GM23338 (cell line): Measurements from ENCODE around the gene CDH20. TPM values are rescaled to one million over a fixed set of nuclear protein-coding genes. Genes with fewer than 3 reads are reported as not detected.

Experiments used
- ATAC-seq: fragments of 200-7000 bp; cut with Tn5 transposase; 3 replicates; pipeline ENCODE4 v1.9.1; 2020
- DNase-seq: peaks from one replicate; pipeline ENCODE4 v3.0.0-alpha.2; 2015; ENCODE audit warnings: low spot score
- H2AFZ ChIP-seq: fragments of 200-600 bp; sonication (generic); 2 replicates; pipeline ENCODE4 v1.8.0; 2016; ENCODE audit warnings: antibody characterized with exemption, mild to moderate bottlenecking, moderate library complexity
- H3F3A ChIP-seq: fragments of 200-600 bp; sonication (generic); replicated peaks from 2 replicates; pipeline ENCODE4 v1.8.0; 2017; ENCODE audit warnings: antibody characterized with exemption, mixed run types, low read depth
- H3K27ac ChIP-seq: fragments of 200-600 bp; sonication (generic); 2 replicates; pipeline ENCODE4 v1.6.1; 2016; ENCODE audit warnings: low read depth
- H3K27me3 ChIP-seq: fragments of 200-600 bp; sonication (generic); 2 replicates; pipeline ENCODE4 v1.8.0; 2016; ENCODE audit warnings: mild to moderate bottlenecking, mixed run types, moderate library complexity; ENCODE audit not compliant: insufficient read depth
- H3K36me3 ChIP-seq: fragments of 200-600 bp; sonication (generic); 2 replicates; pipeline ENCODE4 v1.8.0; 2016; ENCODE audit warnings: mild to moderate bottlenecking; ENCODE audit not compliant: insufficient read depth
- H3K4me1 ChIP-seq: fragments of 200-600 bp; sonication (generic); 2 replicates; pipeline ENCODE4 v1.8.0; 2016; ENCODE audit warnings: mild to moderate bottlenecking, moderate library complexity; ENCODE audit not compliant: insufficient read depth
- H3K4me2 ChIP-seq: fragments of 200-600 bp; sonication (generic); 2 replicates; pipeline ENCODE4 v1.7.1; 2017; ENCODE audit warnings: mixed run types
- H3K4me3 ChIP-seq: fragments of 200-600 bp; sonication (generic); 2 replicates; pipeline ENCODE4 v1.6.1; 2016; ENCODE audit warnings: mixed run types
- H3K79me2 ChIP-seq: fragments of 200-600 bp; sonication (generic); replicated peaks from 2 replicates; pipeline ENCODE4 v1.8.0; 2017; ENCODE audit warnings: mild to moderate bottlenecking; ENCODE audit not compliant: insufficient read depth
- H3K9me2 ChIP-seq: fragments of 200-600 bp; sonication (generic); 2 replicates; pipeline ENCODE4 v1.8.0; 2017; ENCODE audit not compliant: insufficient read depth
- H4K20me1 ChIP-seq: fragments of 200-600 bp; sonication (generic); replicated peaks from 2 replicates; pipeline ENCODE4 v1.8.0; 2017; ENCODE audit warnings: mild to moderate bottlenecking; ENCODE audit not compliant: insufficient read depth
- H3K27ac Mint-ChIP-seq: 2 replicates; pipeline ENCODE4 v1.8.0; 2020; ENCODE audit warnings: inconsistent platforms, mild to moderate bottlenecking, moderate library complexity, mixed read lengths
- H3K27me3 Mint-ChIP-seq: 3 replicates; pipeline ENCODE4 v1.8.0; 2022; ENCODE audit warnings: low read depth, mild to moderate bottlenecking, moderate library complexity, mixed read lengths, inconsistent platforms; ENCODE audit not compliant: insufficient read depth, poor library complexity
- H3K36me3 Mint-ChIP-seq: 3 replicates; pipeline ENCODE4 v1.8.0; 2021; ENCODE audit warnings: low read depth, mild to moderate bottlenecking, inconsistent platforms, moderate library complexity, mixed read lengths
- H3K4me1 Mint-ChIP-seq: 3 replicates; pipeline ENCODE4 v1.8.0; 2020; ENCODE audit warnings: mild to moderate bottlenecking, inconsistent platforms, mixed read lengths
- H3K4me3 Mint-ChIP-seq: 3 replicates; pipeline ENCODE4 v1.8.0; 2021; ENCODE audit warnings: moderate library complexity, mild to moderate bottlenecking, inconsistent platforms, mixed read lengths
- H3K9me3 Mint-ChIP-seq: 3 replicates; pipeline ENCODE4 v1.8.0; 2020; ENCODE audit warnings: moderate library complexity, mild to moderate bottlenecking, inconsistent platforms, mixed read lengths
- CREB1 ChIP-seq: fragments of 250-450 bp; sonication (Bioruptor Pico); IDR thresholded peaks from 2 replicates; pipeline ENCODE4 v1.5.0; 2020; ENCODE audit warnings: low read depth, mild to moderate bottlenecking, moderate library complexity
- ETS1 ChIP-seq: IDR thresholded peaks from 2 replicates; pipeline ENCODE4 v1.6.1; 2016; ENCODE audit warnings: antibody characterized with exemption
- POLR2AphosphoS5 ChIP-seq: IDR thresholded peaks from 2 replicates; pipeline ENCODE4 v1.6.1; 2016; ENCODE audit warnings: antibody characterized with exemption, low read depth
- REST ChIP-seq: IDR thresholded peaks from one replicate; pipeline ENCODE4 v1.6.1; 2018; ENCODE audit warnings: antibody characterized with exemption; ENCODE audit not compliant: unreplicated experiment
- polyA plus RNA-seq: library from polyadenylated mRNA; unstranded; fragments of >200 nt; fragmentation: Nextera tagmentation; extraction: Ambion mirVana; gene quantifications from 2 replicates; pipeline ENCODE4 v1.2.1, GENCODE V29; 2016
- total RNA-seq: library from RNA; depleted of rRNA; stranded (reverse); fragments of >200 nt; shearing (Covaris generic); gene quantifications from 2 replicates; pipeline ENCODE4 v1.2.3, GENCODE V29; 2014
- TF ChIP-seq, protein P1 (sequence below), 2 experiments: fragments of 200-600 bp in 1 of 2; sonication (generic) in 1 of 2; conservative IDR thresholded peaks; 2 replicates each; pipeline versions ENCODE4 v1.5.1 to v1.6.1; 2016 to 2017; ENCODE audit warnings: antibody characterized with exemption in 2 of 2, low read depth in 2 of 2, mild to moderate bottlenecking in 2 of 2, moderate library complexity in 1 of 2

Gene CDH20
- total and polyA plus RNA-seq, 2 experiments from 2014 or later: 1.0 TPM; not detected in 1

- no peaks in the 10 kb centered on the region for H3F3A ChIP-seq
- DNase-seq (peak; percentile 74), ATAC-seq (peak; percentile 93)
- Mint-ChIP-seq H3K36me3 (no peaks in the 10 kb centered on the region), H3K27me3 (peaks cover 5% of the 10 kb centered on the region), H3K4me3 (no peak overlapping the region), H3K9me3 (no peaks in the 10 kb centered on the region), H3K4me1 (no peaks in the 10 kb centered on the region), H3K27ac (no peak overlapping the region)
- no peaks in the 10 kb centered on the region for H3K4me1 ChIP-seq
- TF ChIP-seq POLR2AphosphoS5: no peak
- TF ChIP-seq, protein P1, sequence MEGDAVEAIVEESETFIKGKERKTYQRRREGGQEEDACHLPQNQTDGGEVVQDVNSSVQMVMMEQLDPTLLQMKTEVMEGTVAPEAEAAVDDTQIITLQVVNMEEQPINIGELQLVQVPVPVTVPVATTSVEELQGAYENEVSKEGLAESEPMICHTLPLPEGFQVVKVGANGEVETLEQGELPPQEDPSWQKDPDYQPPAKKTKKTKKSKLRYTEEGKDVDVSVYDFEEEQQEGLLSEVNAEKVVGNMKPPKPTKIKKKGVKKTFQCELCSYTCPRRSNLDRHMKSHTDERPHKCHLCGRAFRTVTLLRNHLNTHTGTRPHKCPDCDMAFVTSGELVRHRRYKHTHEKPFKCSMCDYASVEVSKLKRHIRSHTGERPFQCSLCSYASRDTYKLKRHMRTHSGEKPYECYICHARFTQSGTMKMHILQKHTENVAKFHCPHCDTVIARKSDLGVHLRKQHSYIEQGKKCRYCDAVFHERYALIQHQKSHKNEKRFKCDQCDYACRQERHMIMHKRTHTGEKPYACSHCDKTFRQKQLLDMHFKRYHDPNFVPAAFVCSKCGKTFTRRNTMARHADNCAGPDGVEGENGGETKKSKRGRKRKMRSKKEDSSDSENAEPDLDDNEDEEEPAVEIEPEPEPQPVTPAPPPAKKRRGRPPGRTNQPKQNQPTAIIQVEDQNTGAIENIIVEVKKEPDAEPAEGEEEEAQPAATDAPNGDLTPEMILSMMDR (conservative IDR thresholded peaks at IDR 0.05; ENCODE audit: low read depth in 2 of 2): peak; percentile 76 to 79
- no peak overlapping the region for H2AFZ ChIP-seq
- no peak overlapping the region for H3K4me2 ChIP-seq
- no peak overlapping the region for H3K27ac ChIP-seq
- H3K36me3 ChIP-seq: no peaks in the 10 kb centered on the region
- H4K20me1 ChIP-seq: no peaks in the 10 kb centered on the region
- H3K9me2 ChIP-seq: no peaks in the 10 kb centered on the region
- no peak overlapping the region for H3K4me3 ChIP-seq
- H3K27me3 ChIP-seq: no peaks in the 10 kb centered on the region
- no peaks in the 10 kb centered on the region for H3K79me2 ChIP-seq
Measured at GRCh38 chr18:61435064-61435652, 101.9 kb downstream of the CDH20 start.

- H3F3A ChIP-seq: no peaks in the 10 kb centered on the region
- no peaks in the 10 kb centered on the region for H4K20me1 ChIP-seq
- DNase-seq (no peak), ATAC-seq (no peak)
- H3K9me2 ChIP-seq: 0 out of 2 replicates have a peak, but pooled peaks cover 5% of the 10 kb centered on the region
- no peak overlapping the region for H3K27ac ChIP-seq
- H3K4me3 ChIP-seq: no peak overlapping the region
- H3K27me3 ChIP-seq: no peaks in the 10 kb centered on the region
- H3K27ac Mint-ChIP-seq: no peak overlapping the region
- H3K4me2 ChIP-seq: no peak overlapping the region
- peaks cover 2% of the 10 kb centered on the region for H3K27me3 Mint-ChIP-seq
- no peaks in the 10 kb centered on the region for H3K36me3 ChIP-seq
- H3K9me3 Mint-ChIP-seq: no peaks in the 10 kb centered on the region
- H3K36me3 Mint-ChIP-seq: no peaks in the 10 kb centered on the region
- H3K4me1 ChIP-seq: no peaks in the 10 kb centered on the region
- no peak for TF ChIP-seq REST
- no peak for TF ChIP-seq CREB1 (CRISPR knock-in tag)
- TF ChIP-seq ETS1: no peak
- H2AFZ ChIP-seq: no peak overlapping the region
- no peak overlapping the region for H3K4me3 Mint-ChIP-seq
- H3K79me2 ChIP-seq: no peaks in the 10 kb centered on the region
- H3K4me1 Mint-ChIP-seq: no peaks in the 10 kb centered on the region; the same call in 2 of the 3 replicates
Measured at GRCh38 chr18:61443081-61443725, 110.0 kb downstream of the CDH20 start.
